GM19025 (cell line): ENCODE data around the gene MRPL33.
"Not testable (repeated sequence)": the region's sequence is repeated elsewhere in the genome, so short reads cannot be mapped to it uniquely, and the experiment has no call there.

Experiments
- ATAC-seq: cut with Tn5 transposase; IDR thresholded peaks from one replicate; pipeline ENCODE4 v1.9.1; 2021; ENCODE audit warnings: mild to moderate bottlenecking, low read depth, moderate library complexity; ENCODE audit not compliant: unreplicated experiment

MRPL33 gene

GRCh38 chr2:27739058-27739373 lies 32.5 kb upstream of the MRPL33 start:
- ATAC-seq = no peak

GRCh38 chr2:27741673-27742072 lies 29.8 kb upstream of the MRPL33 start:
- no peak for ATAC-seq

- no peak for ATAC-seq
Measured at GRCh38 chr2:27742571-27742970, 28.9 kb upstream of the MRPL33 start.

- ATAC-seq = not testable (repeated sequence)
Measured at GRCh38 chr2:27745494-27745893, 26.0 kb upstream of the MRPL33 start.

- no peak for ATAC-seq
Measured at GRCh38 chr2:27746325-27746724, 25.2 kb upstream of the MRPL33 start.

- ATAC-seq = no peak
Measured at GRCh38 chr2:27747827-27748352, 23.6 kb upstream of the MRPL33 start.

- not testable (repeated sequence) for ATAC-seq
Measured at GRCh38 chr2:27748803-27749554, 22.5 kb upstream of the MRPL33 start.

GRCh38 chr2:27751377-27751776 lies 20.1 kb upstream of the MRPL33 start:
- ATAC-seq = no peak

- ATAC-seq = no peak
Measured at GRCh38 chr2:27752551-27753237, 18.8 kb upstream of the MRPL33 start.

- ATAC-seq = no peak
Measured at GRCh38 chr2:27754138-27754588, 17.4 kb upstream of the MRPL33 start.

- ATAC-seq = no peak
Measured at GRCh38 chr2:27754831-27755230, 16.7 kb upstream of the MRPL33 start.

- ATAC-seq = no peak
Measured at GRCh38 chr2:27756091-27756490, 15.4 kb upstream of the MRPL33 start.

GRCh38 chr2:27756544-27757498 lies 14.7 kb upstream of the MRPL33 start:
- no peak for ATAC-seq

GRCh38 chr2:27762951-27763906 lies 8.3 kb upstream of the MRPL33 start:
- ATAC-seq = no peak

GRCh38 chr2:27763907-27764267 lies 7.6 kb upstream of the MRPL33 start:
- ATAC-seq = no peak

GRCh38 chr2:27764526-27764925 lies 7.0 kb upstream of the MRPL33 start:
- not testable (repeated sequence) for ATAC-seq

- ATAC-seq = no peak
Measured at GRCh38 chr2:27765621-27766286, 5.8 kb upstream of the MRPL33 start.

- no peak for ATAC-seq
Measured at GRCh38 chr2:27766287-27766661, 5.2 kb upstream of the MRPL33 start.

- peak; percentile 12 for ATAC-seq
Measured at GRCh38 chr2:27771202-27771547, 344 bp upstream of the MRPL33 start.
